IgD-negative memory B cell (primary cell): Measurements from ENCODE around the gene ZBED4. TPM values are rescaled to one million over a fixed set of nuclear protein-coding genes. Genes with fewer than 3 reads are reported as not detected.
A peak's percentile ranks its signal among the peaks of the same experiment; 100 is the strongest.

Source experiments
- H3K27ac Mint-ChIP-seq, 3 donors: one replicate each; pipeline ENCODE4 v1.8.0; 2020 to 2022; ENCODE audit warnings: mild to moderate bottlenecking in 3 of 3, mixed read lengths in 3 of 3, moderate library complexity in 1 of 3
- H3K27me3 Mint-ChIP-seq: one replicate; pipeline ENCODE4 v1.8.0; 2021; ENCODE audit warnings: mixed read lengths
- H3K36me3 Mint-ChIP-seq: one replicate; pipeline ENCODE4 v1.8.0; 2020; ENCODE audit warnings: mild to moderate bottlenecking, mixed read lengths
- H3K4me1 Mint-ChIP-seq, 3 donors: one replicate each; pipeline ENCODE4 v1.8.0; 2020 to 2022; ENCODE audit warnings: mixed read lengths in 3 of 3, mild to moderate bottlenecking in 1 of 3
- H3K4me3 Mint-ChIP-seq, 4 donors: one replicate each; pipeline ENCODE4 v1.8.0; 2020 to 2022; ENCODE audit warnings: mild to moderate bottlenecking in 4 of 4, mixed read lengths in 4 of 4, moderate library complexity in 3 of 4
- H3K9me3 Mint-ChIP-seq, 3 donors: one replicate each; pipeline ENCODE4 v1.8.0; 2020 to 2021; ENCODE audit warnings: mixed read lengths in 3 of 3, mild to moderate bottlenecking in 1 of 3
- polyA plus RNA-seq: library from polyadenylated mRNA; unstranded; fragments of 300-500 nt; fragmentation: Illumina TruSeq; gene quantifications from one replicate; pipeline ENCODE4 v1.2.3, GENCODE V29; 2021

The ZBED4 gene
- polyA plus RNA-seq, 1 donor from 2014 or later: 5.0 TPM

DNA sequence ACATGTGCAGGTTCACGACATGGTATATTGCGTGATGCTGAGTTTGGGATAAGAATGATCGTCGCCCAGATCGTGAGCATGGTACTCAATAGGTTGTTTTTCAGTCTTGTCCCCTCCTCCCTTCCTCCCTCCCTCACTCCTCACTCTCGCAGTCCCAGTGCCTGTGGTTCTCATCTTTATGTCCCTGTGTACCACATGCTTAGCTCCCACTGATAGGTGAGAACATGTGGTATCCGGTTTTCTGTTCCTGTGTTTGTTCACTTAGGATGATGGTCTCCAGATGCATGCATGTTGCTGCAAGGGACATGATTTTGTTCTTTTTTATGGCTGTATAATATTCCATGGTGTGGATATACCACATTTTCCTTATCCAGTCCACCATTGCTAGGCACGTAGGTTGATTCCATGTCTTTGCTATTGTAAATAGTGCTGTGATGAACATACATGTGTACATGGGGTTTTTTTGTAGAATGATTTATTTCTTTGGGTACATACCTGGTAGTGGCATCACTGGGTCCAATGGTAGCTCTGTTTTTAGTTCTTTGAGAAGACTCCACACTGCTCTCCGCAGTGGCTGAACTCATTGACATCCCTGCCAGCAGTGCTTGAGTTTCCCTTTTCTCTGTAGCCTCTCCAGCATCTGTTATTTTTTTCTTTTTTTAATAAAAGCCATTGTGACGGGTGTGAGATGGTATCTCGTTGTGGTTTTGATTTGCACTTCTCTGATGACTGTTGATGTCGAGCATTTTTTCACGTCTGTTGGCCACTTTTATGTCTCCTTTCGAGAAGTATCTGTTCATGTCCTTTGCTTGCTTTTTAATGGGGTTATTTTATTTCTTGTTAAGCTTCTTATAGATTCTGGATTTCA lies 16.4 kb downstream of the ZBED4 start:
- H3K4me3 Mint-ChIP-seq: peak overlapping the region in 1 of 4 donors; percentile 41
- H3K4me1 Mint-ChIP-seq: peaks cover 8 to 11% (median 11%) of the 10 kb centered on the region in 3 donors
- peak overlapping the region in 2 of 3 donors; percentile 39 to 76 for H3K27ac Mint-ChIP-seq
- H3K27me3 Mint-ChIP-seq: no peaks in the 10 kb centered on the region
- peaks cover 3 to 30% (median 3%) of the 10 kb centered on the region in 3 donors for H3K9me3 Mint-ChIP-seq
- H3K36me3 Mint-ChIP-seq: peaks cover 32% of the 10 kb centered on the region

- Mint-ChIP-seq H3K9me3 (peaks cover 0 to 19% (median 3%) of the 10 kb centered on the region in 3 donors), H3K27me3 (no peaks in the 10 kb centered on the region), H3K4me1 (peaks cover 8 to 9% (median 8%) of the 10 kb centered on the region in 3 donors), H3K27ac (no peak overlapping the region), H3K36me3 (peaks cover 25% of the 10 kb centered on the region), H3K4me3 (no peak overlapping the region)
Observed at GRCh38 chr22:49871482-49871881, 17.8 kb downstream of the ZBED4 start.

GRCh38 chr22:49872347-49872746 lies 18.7 kb downstream of the ZBED4 start:
- peaks cover 8 to 9% (median 8%) of the 10 kb centered on the region in 3 donors for H3K4me1 Mint-ChIP-seq
- peaks cover 0 to 10% (median 0%) of the 10 kb centered on the region in 3 donors for H3K9me3 Mint-ChIP-seq
- no peak overlapping the region for H3K4me3 Mint-ChIP-seq
- no peaks in the 10 kb centered on the region for H3K27me3 Mint-ChIP-seq
- peaks cover 22% of the 10 kb centered on the region for H3K36me3 Mint-ChIP-seq
- H3K27ac Mint-ChIP-seq: no peak overlapping the region

DNA sequence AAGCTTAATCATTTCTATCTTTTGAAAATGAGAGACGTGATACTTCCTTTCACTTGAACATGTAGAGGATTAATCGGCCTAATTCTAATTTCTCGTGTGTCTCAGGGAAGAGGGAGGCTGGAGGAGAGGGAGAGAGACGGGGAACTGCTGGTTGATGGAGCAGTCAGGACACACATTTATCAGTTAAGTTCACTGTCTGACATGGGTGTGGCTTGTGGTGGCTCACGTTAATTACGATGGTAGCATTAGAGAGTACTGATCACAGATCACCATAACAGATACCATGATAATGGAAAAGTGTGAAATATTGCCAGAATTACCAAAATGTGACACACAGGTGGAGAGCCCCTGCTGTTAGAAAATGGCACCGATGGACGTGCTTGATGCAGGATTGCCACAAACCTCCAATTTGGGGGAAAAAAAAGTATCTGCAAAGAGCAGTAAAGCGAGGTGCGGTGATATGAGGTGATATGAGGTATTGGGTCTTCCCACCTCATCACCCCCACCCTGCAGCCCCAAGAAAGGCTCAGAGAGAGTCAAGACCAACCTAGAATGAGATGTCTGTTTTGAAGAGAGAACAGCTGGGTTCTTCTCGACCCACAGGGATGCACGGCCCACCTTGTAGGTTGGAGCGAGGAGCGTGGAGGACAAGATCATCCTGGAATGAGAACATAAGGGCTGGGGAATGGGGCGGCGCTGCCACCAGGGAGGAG lies 19.7 kb downstream of the ZBED4 start:
- peaks cover 27% of the 10 kb centered on the region for H3K36me3 Mint-ChIP-seq
- H3K4me1 Mint-ChIP-seq: peaks cover 8 to 9% (median 8%) of the 10 kb centered on the region in 3 donors
- no peak overlapping the region for H3K4me3 Mint-ChIP-seq
- no peak overlapping the region for H3K27ac Mint-ChIP-seq
- H3K27me3 Mint-ChIP-seq: no peaks in the 10 kb centered on the region
- peaks cover 0 to 10% (median 2%) of the 10 kb centered on the region in 3 donors for H3K9me3 Mint-ChIP-seq

DNA sequence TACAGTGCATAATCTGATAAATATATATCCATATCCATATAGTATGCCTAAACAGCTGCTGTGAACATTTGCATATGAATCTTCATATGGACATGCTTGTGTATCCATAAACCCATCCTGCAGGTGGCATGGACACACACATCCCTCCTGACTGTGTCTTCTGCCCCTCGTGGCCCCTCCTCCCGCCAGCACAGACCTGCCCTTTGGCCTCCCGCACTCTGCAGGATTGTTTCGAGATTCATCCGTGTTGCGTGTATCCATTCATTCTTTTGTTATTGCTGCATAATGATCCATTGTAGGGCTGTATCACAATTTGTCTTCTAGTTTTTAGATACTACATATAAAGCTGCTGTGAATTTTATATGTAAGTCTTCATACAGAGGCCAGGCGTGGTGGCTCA lies 24.0 kb downstream of the ZBED4 start:
- H3K4me3 Mint-ChIP-seq: no peak overlapping the region
- peaks cover 6 to 19% (median 12%) of the 10 kb centered on the region in 3 donors for H3K4me1 Mint-ChIP-seq

GRCh38 chr22:49878206-49878605 lies 24.6 kb downstream of the ZBED4 start:
- peak overlapping the region in 1 of 4 donors; percentile 43 for H3K4me3 Mint-ChIP-seq
- peaks cover 17% of the 10 kb centered on the region for H3K36me3 Mint-ChIP-seq
- H3K27ac Mint-ChIP-seq: no peak overlapping the region
- H3K9me3 Mint-ChIP-seq: peaks cover 0 to 2% (median 0%) of the 10 kb centered on the region in 3 donors
- peaks cover 5 to 18% (median 14%) of the 10 kb centered on the region in 3 donors for H3K4me1 Mint-ChIP-seq
- H3K27me3 Mint-ChIP-seq: no peaks in the 10 kb centered on the region

More for the DNA sequence above, 24.0 kb downstream of the ZBED4 start:
- no peak overlapping the region for H3K27ac Mint-ChIP-seq
- H3K27me3 Mint-ChIP-seq: no peaks in the 10 kb centered on the region
- peaks cover 0 to 2% (median 0%) of the 10 kb centered on the region in 3 donors for H3K9me3 Mint-ChIP-seq
- peaks cover 17% of the 10 kb centered on the region for H3K36me3 Mint-ChIP-seq

DNA sequence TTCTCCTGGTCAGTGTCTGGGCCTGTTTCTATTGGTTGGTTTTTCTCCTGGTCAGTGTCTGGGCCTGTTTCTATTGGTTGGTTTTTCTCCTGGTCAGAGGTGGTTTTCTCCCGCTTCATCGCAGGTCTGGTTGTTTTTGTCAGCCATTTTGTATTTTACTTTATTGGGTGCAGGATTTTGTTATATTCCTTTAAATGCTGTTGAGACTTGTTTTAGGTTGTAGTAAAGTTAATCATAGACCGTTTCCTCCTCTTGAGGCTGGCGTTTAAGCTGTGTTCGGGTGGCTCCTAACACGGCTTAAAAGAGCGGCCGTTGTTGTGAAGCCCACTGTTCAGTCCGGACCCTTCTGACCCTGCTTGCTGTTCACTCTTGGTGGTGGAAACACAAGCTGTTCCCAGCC lies 26.2 kb downstream of the ZBED4 start:
- Mint-ChIP-seq H3K9me3 (peaks cover 0 to 2% (median 0%) of the 10 kb centered on the region in 3 donors), H3K4me1 (peaks cover 5 to 17% (median 16%) of the 10 kb centered on the region in 3 donors), H3K27ac (no peak overlapping the region), H3K36me3 (peaks cover 17% of the 10 kb centered on the region), H3K4me3 (no peak overlapping the region), H3K27me3 (no peaks in the 10 kb centered on the region)

GRCh38 chr22:49880281-49880680 lies 26.6 kb downstream of the ZBED4 start:
- no peaks in the 10 kb centered on the region for H3K27me3 Mint-ChIP-seq

GRCh38 chr22:49881856-49882255 lies 28.2 kb downstream of the ZBED4 start:
- no peak overlapping the region for H3K4me3 Mint-ChIP-seq
- H3K4me1 Mint-ChIP-seq: peaks cover 5 to 16% (median 13%) of the 10 kb centered on the region in 3 donors
- peaks cover 0 to 2% (median 0%) of the 10 kb centered on the region in 3 donors for H3K9me3 Mint-ChIP-seq
- H3K27me3 Mint-ChIP-seq: no peaks in the 10 kb centered on the region
- no peak overlapping the region for H3K27ac Mint-ChIP-seq
- H3K36me3 Mint-ChIP-seq: peaks cover 14% of the 10 kb centered on the region

More at GRCh38 chr22:49880281-49880680, 26.6 kb downstream of the ZBED4 start:
- Mint-ChIP-seq H3K27ac (no peak overlapping the region), H3K9me3 (peaks cover 0 to 2% (median 0%) of the 10 kb centered on the region in 3 donors), H3K4me3 (peak overlapping the region in 2 of 4 donors; percentile 22 to 74), H3K4me1 (peaks cover 5 to 16% (median 14%) of the 10 kb centered on the region in 3 donors), H3K36me3 (peaks cover 15% of the 10 kb centered on the region)

DNA sequence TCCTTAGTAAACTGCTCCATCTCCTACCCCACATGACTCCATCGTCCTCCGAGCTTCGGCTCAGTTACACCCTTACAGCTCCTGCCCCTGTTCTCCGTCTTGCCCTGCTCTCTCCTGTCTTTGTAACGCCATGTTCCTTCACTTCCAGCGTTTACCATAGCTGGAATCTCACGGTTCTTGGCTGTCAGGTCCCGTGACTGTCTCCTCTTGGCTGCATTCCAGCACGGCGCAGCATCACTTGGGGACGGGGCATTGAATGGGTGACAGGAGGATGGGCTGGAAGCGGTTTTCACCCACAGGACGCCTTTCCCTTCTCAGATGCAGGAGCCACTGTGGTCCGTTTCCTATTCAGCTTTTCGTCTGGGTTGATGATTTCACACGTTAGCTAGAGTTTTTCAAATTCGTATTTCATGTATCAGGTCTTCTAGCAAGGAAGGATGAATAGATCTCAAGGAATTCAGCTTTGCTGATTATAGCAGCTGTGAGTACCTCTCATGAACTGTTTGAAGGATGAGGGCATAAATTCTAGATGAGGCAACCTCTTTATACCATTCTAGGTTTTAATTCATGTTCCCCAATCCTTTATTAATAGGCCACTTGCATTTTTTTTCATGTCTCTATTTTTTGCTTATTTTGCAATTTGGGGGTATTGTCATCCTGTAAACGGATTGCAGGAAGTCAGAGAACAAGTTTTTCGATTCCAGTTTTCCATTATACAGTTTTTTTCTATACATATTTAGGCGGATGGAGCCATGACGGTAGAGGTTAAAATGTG lies 29.1 kb downstream of the ZBED4 start:
- no peak overlapping the region for H3K4me3 Mint-ChIP-seq
- H3K4me1 Mint-ChIP-seq: peaks cover 5 to 16% (median 13%) of the 10 kb centered on the region in 3 donors
- no peaks in the 10 kb centered on the region for H3K27me3 Mint-ChIP-seq
- no peak overlapping the region for H3K27ac Mint-ChIP-seq
- peaks cover 17% of the 10 kb centered on the region for H3K36me3 Mint-ChIP-seq
- H3K9me3 Mint-ChIP-seq: peaks cover 0 to under 1% (median 0%) of the 10 kb centered on the region in 3 donors

DNA sequence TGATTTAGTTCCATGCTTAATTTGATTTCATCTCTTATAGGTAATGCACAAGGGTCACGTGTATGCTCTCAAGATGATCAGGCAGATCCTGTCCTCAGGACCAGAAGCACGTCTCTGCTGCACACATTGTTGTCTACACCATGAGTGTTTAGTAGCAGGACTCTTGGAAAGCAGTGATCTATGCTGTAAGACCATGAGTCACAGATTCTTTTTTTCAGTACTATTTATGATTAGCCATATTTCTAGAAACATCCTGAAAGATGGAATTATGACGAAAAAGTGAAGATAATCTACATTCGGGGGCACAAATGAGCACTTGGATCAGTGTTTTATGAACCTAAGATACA lies 29.6 kb downstream of the ZBED4 start:
- peaks cover 5 to 16% (median 13%) of the 10 kb centered on the region in 3 donors for H3K4me1 Mint-ChIP-seq
- H3K36me3 Mint-ChIP-seq: peaks cover 17% of the 10 kb centered on the region
- no peaks in the 10 kb centered on the region for H3K9me3 Mint-ChIP-seq
- no peak overlapping the region for H3K27ac Mint-ChIP-seq
- no peak overlapping the region for H3K4me3 Mint-ChIP-seq
- no peaks in the 10 kb centered on the region for H3K27me3 Mint-ChIP-seq

- Mint-ChIP-seq H3K27ac (no peak overlapping the region), H3K4me3 (no peak overlapping the region), H3K36me3 (peaks cover 13% of the 10 kb centered on the region), H3K9me3 (no peaks in the 10 kb centered on the region), H3K27me3 (no peaks in the 10 kb centered on the region), H3K4me1 (peaks cover 3 to 16% (median 13%) of the 10 kb centered on the region in 3 donors)
Observed at GRCh38 chr22:49884075-49884474, 30.4 kb downstream of the ZBED4 start.

DNA sequence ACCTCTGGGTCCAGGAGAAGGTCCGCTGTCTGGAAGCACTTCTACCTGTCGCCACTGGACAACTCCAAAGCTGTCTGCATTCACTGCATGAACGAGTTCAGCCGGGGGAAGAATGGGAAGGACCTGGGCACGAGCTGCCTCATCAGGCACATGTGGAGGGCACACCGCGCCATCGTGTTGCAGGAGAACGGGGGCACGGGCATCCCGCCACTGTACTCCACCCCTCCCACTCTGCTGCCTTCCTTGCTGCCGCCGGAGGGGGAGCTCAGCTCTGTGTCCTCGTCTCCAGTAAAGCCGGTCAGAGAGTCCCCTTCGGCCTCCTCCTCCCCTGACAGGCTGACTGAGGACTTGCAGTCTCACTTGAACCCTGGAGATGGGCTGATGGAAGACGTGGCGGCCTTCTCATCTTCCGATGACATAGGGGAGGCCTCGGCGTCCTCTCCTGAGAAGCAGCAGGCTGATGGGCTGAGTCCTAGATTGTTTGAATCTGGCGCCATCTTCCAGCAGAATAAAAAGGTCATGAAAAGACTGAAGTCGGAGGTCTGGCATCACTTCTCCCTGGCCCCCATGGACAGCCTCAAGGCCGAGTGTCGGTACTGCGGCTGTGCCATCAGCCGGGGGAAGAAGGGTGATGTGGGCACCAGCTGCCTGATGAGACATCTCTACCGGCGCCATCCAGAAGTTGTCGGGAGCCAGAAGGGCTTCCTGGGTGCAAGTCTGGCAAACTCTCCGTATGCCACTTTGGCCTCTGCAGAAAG lies 31.0 kb downstream of the ZBED4 start:
- Mint-ChIP-seq H3K4me1 (peaks cover 3 to 16% (median 13%) of the 10 kb centered on the region in 3 donors), H3K9me3 (no peaks in the 10 kb centered on the region), H3K27me3 (no peaks in the 10 kb centered on the region), H3K27ac (no peak overlapping the region), H3K4me3 (no peak overlapping the region), H3K36me3 (peaks cover 13% of the 10 kb centered on the region)

- no peaks in the 10 kb centered on the region for H3K9me3 Mint-ChIP-seq
- peaks cover 3 to 12% (median 9%) of the 10 kb centered on the region in 3 donors for H3K4me1 Mint-ChIP-seq
- peaks cover 12% of the 10 kb centered on the region for H3K36me3 Mint-ChIP-seq
- no peaks in the 10 kb centered on the region for H3K27me3 Mint-ChIP-seq
- H3K27ac Mint-ChIP-seq: no peak overlapping the region
- H3K4me3 Mint-ChIP-seq: no peak overlapping the region
Observed at GRCh38 chr22:49885281-49885680, 31.6 kb downstream of the ZBED4 start.
